Lower lobe of right lung (tissue), 2 donors: Measurements from ENCODE around the gene SPNS2. TPM values are rescaled to one million over a fixed set of nuclear protein-coding genes. Genes with fewer than 3 reads are reported as not detected.

Experiments
- ATAC-seq, 2 donors: fragments of 200-7000 bp; cut with Tn5 transposase; one replicate each; pipeline ENCODE4 v1.9.1; 2020 to 2022; ENCODE audit warnings: mild to moderate bottlenecking in 2 of 2, moderate library complexity in 2 of 2
- DNase-seq: peaks from one replicate; pipeline ENCODE4 v3.0.0-alpha.2; 2020
- H3K27ac ChIP-seq: fragments of 200-600 bp; one replicate; pipeline ENCODE4 v1.8.0; 2022
- H3K27me3 ChIP-seq: fragments of 200-600 bp; one replicate; pipeline ENCODE4 v1.8.0; 2022; ENCODE audit warnings: low read depth
- H3K36me3 ChIP-seq: fragments of 200-600 bp; one replicate; pipeline ENCODE4 v1.8.0; 2022; ENCODE audit warnings: mild to moderate bottlenecking
- H3K4me1 ChIP-seq: fragments of 200-600 bp; one replicate; pipeline ENCODE4 v1.8.0; 2022
- H3K4me3 ChIP-seq: fragments of 200-600 bp; one replicate; pipeline ENCODE4 v1.8.0; 2022; ENCODE audit warnings: mild to moderate bottlenecking
- H3K9me3 ChIP-seq: fragments of 200-600 bp; one replicate; pipeline ENCODE4 v1.8.0; 2022
- intact Hi-C: fragments of 100-400 bp; cut with DNase I; formaldehyde crosslinking; loops from one replicate; pipeline ENCODE4 v1.11.0; 2022
- total RNA-seq: library from RNA; stranded (reverse); fragmentation: NEBNext Ultra II Directional; extraction: Animal tissue kit (Norgen Biotek cat#: 25700); gene quantifications from one replicate; pipeline ENCODE4 v1.2.1, GENCODE V29; 2021
- TF ChIP-seq, protein P1 (sequence below): fragments of 200-600 bp; IDR thresholded peaks from one replicate; pipeline ENCODE4 v1.8.0; 2022; ENCODE audit warnings: antibody characterized with exemption, mild to moderate bottlenecking
- donor health status: DM: no; HTN: yes; CAD: no; lungs with severe emphysema.

SPNS2 gene
- total RNA-seq, 1 donor from 2014 or later = 42.0 TPM

DNA sequence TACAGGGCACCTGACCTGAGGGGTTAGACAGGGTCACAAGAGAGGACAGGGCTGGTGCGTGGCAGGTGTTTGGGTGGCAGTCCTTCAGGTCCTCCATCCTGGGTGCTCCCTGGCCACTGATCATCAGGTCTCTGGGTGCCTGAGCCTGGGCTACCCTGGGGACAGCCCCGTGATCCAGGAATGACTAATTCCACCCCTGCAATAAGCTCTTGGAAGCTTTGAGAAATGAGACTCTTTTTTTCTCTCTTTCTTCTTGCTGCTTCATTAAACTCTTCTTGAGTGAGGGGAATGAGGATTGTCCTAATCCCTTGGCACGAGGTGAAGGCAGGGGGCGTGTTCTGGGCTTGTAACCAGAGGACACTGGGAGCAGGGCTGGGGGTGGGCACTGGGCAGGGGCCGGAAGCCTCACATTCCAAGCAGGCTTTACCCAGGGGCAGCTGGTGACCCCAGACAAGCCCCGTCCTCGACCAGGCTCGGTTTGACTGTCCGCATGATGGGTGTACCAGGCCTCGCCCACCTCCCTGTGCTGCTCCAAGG lies 21.4 kb upstream of the SPNS2 start:
- TF ChIP-seq, protein P1, sequence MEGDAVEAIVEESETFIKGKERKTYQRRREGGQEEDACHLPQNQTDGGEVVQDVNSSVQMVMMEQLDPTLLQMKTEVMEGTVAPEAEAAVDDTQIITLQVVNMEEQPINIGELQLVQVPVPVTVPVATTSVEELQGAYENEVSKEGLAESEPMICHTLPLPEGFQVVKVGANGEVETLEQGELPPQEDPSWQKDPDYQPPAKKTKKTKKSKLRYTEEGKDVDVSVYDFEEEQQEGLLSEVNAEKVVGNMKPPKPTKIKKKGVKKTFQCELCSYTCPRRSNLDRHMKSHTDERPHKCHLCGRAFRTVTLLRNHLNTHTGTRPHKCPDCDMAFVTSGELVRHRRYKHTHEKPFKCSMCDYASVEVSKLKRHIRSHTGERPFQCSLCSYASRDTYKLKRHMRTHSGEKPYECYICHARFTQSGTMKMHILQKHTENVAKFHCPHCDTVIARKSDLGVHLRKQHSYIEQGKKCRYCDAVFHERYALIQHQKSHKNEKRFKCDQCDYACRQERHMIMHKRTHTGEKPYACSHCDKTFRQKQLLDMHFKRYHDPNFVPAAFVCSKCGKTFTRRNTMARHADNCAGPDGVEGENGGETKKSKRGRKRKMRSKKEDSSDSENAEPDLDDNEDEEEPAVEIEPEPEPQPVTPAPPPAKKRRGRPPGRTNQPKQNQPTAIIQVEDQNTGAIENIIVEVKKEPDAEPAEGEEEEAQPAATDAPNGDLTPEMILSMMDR = no peak
- Histone ChIP-seq H3K4me1 (peaks cover 37% of the 10 kb centered on the region), H3K27ac (no peak overlapping the region), H3K36me3 (no peaks in the 10 kb centered on the region), H3K4me3 (no peak overlapping the region), H3K9me3 (no peaks in the 10 kb centered on the region), H3K27me3 (no peaks in the 10 kb centered on the region)
- DNase-seq = no peak
- ATAC-seq = no peak
- intact Hi-C loops = no loop called here

DNA sequence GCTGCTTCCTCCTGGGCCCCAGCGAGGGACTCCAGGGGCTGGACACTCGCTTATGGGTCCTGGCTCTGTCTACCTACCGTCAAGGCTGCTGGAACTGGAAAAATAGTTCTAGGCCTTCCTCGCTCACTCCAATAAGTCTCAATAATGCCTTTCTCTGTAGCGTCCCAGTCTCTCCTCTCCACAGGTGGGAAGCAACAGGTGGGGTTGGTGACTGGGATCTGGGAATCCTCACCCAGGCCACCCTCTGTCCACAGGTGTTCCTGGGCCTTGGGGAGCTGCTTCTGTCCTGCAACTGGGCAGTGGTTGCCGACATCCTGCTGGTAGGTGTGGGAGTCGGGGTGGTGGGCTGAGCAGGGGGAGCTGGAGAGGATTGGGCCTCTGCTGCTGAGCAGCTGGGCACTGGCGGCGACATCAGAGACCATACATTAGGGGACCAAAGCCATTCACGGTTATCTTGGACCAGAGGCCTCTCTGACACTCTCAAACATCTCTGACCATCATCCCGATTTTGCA lies 20.3 kb upstream of the SPNS2 start:
- Histone ChIP-seq H3K4me1 (peaks cover 43% of the 10 kb centered on the region), H3K4me3 (no peak overlapping the region), H3K9me3 (no peaks in the 10 kb centered on the region)

DNA sequence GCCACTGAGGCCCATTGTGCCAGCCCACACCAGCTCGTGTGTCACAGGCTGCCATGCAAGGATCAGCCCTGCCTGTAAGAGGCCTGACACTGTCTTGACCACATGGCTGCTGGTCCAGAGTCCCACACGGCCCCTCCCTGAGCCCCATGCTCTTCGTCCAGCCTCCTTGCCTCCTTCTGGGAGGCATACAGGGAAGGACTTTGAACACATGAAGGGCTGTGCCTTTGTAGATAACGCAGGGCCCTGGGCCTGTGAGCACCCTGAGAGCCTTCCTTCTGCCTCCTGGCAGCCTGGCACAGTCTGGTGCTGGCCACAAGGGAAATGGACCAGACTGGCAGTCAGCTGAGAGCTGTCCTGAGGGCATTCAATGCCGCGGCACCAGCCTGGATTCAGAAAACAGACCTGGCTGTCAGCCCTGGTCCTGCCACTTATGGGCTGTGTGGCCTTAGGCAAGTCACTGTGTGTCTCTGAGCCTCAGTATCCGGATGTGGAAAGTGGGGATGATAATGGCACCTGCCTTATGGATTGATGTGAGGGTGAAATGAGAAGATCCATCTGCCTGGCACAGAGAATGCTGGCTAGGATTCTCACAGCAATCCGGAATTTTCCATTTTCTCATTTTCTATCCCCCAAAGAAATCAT lies 19.2 kb upstream of the SPNS2 start:
- TF ChIP-seq, protein P1 = no peak
- DNase-seq (no peak), ATAC-seq (no peak)
- H3K27ac ChIP-seq = no peak overlapping the region
- intact Hi-C loops = no loop called here
- H3K4me3 ChIP-seq = no peak overlapping the region
- H3K27me3 ChIP-seq = no peaks in the 10 kb centered on the region
- H3K4me1 ChIP-seq = peaks cover 50% of the 10 kb centered on the region
- H3K9me3 ChIP-seq = no peaks in the 10 kb centered on the region
- no peaks in the 10 kb centered on the region for H3K36me3 ChIP-seq

More for the DNA sequence above, 20.3 kb upstream of the SPNS2 start:
- Histone ChIP-seq H3K27ac (no peak overlapping the region), H3K27me3 (no peaks in the 10 kb centered on the region), H3K36me3 (no peaks in the 10 kb centered on the region)
- no peak for DNase-seq
- intact Hi-C loops = no loop called here
- no peak for ATAC-seq
- TF ChIP-seq, protein P1 = no peak

DNA sequence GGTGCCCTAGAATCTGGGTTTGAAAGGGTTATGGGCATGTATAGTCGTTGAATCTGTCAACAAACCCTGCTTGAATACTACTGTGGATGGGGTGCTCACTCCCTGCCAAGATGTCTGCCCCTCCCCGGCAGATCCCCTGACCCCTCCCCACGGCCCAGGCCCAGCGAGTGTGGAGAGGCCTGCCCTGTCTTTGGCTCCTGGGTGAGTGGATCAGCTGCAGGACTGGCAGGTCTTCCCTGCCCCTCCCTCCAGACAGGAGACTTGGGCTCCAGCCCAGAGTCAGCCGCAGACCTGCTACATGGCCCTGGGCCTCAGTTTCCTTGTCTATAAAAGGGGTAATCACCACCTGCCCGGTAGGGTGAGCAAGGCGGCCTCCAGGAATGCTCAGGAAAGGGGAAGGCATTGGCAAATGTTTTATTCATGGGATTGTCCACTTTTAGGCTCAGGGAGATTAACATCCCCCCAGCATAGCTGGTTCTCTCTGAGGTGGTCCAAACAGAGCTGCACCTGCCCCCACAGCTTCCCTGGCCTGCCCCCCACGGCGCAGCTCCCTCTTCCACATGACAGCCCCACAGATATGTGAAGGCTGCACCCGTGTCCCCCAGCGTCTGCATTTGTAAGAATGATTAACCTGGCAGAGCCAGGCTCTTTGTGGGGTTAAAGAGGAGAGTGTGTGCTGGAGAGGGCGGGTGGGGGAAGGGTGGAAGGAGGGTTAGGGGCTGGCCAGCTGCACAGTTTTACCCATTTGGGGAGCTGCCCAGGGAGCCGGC lies 18.5 kb upstream of the SPNS2 start:
- H3K9me3 ChIP-seq = no peaks in the 10 kb centered on the region
- TF ChIP-seq, protein P1 = no peak
- no peaks in the 10 kb centered on the region for H3K36me3 ChIP-seq
- no peak overlapping the region for H3K4me3 ChIP-seq
- intact Hi-C loops = no loop called here
- ATAC-seq (no peak), DNase-seq (no peak)
- H3K27ac ChIP-seq = peak overlapping the region; percentile 56
- H3K27me3 ChIP-seq = no peaks in the 10 kb centered on the region
- peaks cover 50% of the 10 kb centered on the region for H3K4me1 ChIP-seq

DNA sequence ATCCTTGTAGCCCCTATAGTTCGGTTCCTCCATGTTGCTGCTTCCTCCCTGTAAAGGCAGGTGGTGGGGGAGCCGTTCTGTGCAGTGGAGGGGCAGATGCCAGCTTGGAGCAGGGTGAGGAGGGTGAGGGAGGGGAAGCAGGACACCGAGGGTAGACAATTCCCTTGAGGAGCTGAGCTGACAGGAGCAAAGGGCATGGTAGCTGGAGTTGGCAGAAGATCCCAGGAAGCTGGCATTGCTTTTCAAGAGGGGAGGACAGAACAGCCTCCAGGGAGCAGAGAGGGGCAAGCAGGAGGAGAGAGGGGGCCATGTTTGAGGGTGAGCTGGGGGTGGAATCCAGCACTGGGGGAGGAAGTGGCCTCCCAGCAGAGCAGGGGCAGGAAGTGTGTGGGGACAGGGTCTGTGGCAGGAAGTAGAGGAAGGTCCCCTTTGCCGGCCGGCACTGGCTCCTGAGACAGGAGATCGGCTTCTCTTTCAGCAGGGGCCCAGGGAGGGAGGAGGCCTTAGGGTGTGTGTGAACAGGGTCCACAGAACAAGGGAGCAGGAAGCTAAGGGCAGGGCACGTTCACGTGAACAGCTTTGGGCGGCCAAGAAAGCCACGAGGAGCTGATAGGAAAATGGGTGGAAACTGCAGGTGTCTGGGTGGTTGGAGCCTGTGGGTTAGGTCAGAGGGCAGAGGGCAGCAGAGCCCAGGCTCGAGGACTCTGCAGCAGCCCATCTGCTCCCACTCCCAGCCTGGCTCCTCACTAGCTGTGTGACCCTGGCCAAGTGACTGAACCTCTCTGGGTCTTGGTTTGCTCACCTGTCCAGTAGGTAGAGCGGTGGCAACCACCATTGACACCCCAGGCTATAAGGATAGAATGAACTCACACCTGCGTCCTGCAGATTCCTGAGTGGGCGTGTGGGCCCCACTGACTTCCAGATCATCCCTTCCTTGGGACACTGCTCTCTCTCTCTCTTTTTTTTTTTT lies 17.5 kb upstream of the SPNS2 start:
- Histone ChIP-seq H3K4me3 (no peak overlapping the region), H3K9me3 (no peaks in the 10 kb centered on the region), H3K4me1 (peaks cover 45% of the 10 kb centered on the region), H3K27me3 (no peaks in the 10 kb centered on the region), H3K27ac (peak overlapping the region; percentile 56), H3K36me3 (no peaks in the 10 kb centered on the region)
- TF ChIP-seq, protein P1 = no peak
- ATAC-seq = no peak
- DNase-seq = peak; percentile 57
- intact Hi-C loops = no loop called here
